Urothelium cell line (cell line): Measurements from ENCODE around the gene POR.
A peak's percentile ranks its signal among the peaks of the same experiment; 100 is the strongest.
"Not testable (repeated sequence)": the region's sequence is repeated elsewhere in the genome, so short reads cannot be mapped to it uniquely, and the experiment has no call there.

Source experiments
- DNase-seq: peaks from one replicate; pipeline ENCODE4 v3.0.0; 2011; ENCODE audit warnings: low spot score, mixed read lengths
- FAIRE-seq: peaks from 2 replicates; lab custom pipeline; 2011; peaks lifted over from hg19 to GRCh38; lab: Jason Lieb, UNC

Gene POR

GRCh38 chr7:75884476-75884875 is 30.5 kb upstream of the POR start:
- FAIRE-seq, result no peak

DNA sequence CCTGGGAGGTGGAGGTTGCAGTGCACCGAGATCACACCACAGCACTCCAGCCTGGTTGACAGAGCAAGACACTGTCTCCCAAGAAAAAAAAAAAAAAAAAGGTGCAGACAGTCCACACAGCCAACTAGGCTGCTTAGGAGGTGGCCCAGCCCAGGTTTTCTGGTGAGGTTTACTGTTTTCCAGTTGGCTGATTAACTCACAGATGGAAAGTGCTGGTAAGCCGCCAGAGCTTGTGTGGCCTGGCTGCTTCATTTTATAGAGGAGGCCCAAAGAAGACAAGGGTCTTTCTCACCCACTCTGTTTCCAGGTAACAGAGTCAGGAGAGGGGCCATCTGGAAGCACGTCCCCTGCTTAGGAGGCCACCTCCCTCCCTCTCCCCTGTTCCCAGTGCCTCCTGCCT is 29.9 kb upstream of the POR start:
- DNase-seq (no peak), FAIRE-seq (no peak)

More at GRCh38 chr7:75884476-75884875, 30.5 kb upstream of the POR start:
- DNase-seq, result no peak

- DNase-seq (no peak), FAIRE-seq (no peak)
These were observed 27.1 kb upstream of the POR start for GRCh38 chr7:75887669-75888369.

GRCh38 chr7:75888464-75889222 is 26.3 kb upstream of the POR start:
- FAIRE-seq (peak; percentile 27), DNase-seq (no peak)

GRCh38 chr7:75889223-75889825 is 25.6 kb upstream of the POR start:
- DNase-seq (no peak), FAIRE-seq (no peak)

DNA sequence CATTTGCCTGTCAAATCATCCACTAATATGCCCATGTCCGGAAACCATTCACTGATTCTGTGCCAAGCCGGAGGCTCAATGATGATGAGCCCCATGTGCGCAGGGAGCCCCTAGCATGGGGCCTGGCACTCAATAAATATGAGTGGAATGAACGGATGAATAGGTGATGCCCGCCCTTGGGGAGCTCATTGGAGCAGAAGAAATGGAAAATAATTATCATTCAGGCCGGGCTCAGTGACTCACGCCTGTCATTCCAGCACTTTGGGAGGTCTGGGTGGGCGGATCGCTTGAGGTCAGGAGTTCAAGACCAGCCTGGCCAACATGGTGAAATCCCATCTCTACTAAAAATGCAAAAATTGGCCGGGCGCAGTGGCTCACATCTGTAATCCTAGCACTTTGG is 25.1 kb upstream of the POR start:
- DNase-seq, result no peak
- no peak for FAIRE-seq

DNA sequence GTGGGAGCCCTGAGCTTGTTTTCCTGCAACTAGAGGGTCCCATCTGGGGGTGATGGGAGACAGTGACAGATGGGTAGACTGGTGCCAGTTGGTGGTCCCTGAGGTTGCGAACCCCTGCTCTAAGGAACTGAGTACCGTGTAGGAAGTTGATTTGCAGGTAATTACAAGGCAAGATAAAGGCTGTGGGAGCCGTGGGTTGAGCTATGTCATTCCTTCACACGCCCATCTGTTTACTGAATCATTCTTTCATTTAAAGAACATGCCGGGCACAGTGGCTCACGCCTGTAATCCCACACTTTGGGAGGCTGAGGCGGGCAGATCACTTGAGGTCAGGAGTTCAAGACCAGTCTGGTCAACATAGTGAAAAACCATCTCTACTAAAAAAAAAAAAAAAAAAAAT is 23.7 kb upstream of the POR start:
- not testable (repeated sequence) for DNase-seq, FAIRE-seq

DNA sequence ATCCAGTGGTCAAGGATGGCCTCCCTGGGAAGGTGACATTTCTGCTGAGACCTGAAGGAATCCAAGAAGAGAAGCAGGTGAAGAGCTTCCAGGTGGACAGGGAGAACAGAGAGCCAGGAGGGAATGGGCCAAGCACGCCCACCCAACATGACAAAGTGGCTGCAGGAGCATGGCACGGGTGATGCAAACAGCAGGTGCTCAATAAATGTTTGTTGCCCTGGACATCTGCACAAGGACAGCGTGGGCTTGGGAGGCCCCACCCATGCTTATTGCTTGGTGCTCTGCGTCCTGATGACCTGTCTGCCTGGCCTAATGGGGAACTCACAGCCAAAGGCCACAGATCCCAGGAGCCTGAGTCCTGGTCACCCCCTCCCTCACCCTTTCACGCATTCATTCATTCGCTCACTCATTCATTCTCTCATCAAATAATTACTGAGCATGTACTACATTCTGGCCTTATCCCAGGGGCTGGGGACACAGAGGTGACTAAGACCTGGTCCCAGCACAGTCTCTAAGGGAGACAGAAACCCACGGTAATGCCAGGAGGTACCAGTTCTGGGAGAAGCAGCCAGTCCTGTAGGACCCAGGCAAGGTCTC is 23.0 kb upstream of the POR start:
- no peak for DNase-seq
- no peak for FAIRE-seq

- DNase-seq, result peak; percentile 70
- no peak for FAIRE-seq
These were observed 22.2 kb upstream of the POR start for GRCh38 chr7:75892634-75893272.

GRCh38 chr7:75896803-75897327 is 18.1 kb upstream of the POR start:
- DNase-seq, result no peak
- FAIRE-seq, result no peak

DNA sequence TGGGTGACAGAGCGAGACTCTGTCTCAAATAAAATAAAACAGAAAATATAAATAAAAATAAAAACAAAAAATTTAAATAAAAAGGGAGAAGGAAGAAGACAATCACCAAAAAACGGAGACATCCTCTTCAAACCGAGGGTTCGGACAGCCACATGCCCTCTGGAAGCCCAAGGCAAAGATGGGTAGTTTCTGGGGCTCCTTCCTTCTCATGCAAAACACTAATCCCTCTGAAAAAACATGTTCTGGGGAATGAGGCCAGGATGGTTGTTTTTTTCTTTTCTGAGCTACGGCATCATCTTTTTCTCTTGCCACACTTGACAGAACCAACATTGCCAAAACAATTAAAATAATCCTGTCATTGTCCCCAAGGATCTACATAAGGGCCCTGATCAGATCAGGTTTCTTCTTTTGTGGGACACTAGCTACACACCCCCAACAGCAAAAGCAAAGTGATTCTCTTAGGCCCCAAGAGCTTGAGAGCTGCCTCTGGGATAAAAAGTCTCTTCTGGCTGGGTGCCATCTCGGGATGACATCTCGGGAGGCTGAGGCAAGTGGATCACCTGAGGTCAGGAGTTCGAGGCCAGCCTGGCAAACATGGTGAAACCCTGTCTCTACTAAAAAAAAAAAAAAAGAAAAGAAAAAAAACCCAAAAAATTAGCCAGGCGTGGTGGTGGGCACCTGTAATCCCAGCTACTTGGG is 14.2 kb upstream of the POR start:
- DNase-seq (no peak), FAIRE-seq (no peak)

GRCh38 chr7:75905785-75906604 is 9.0 kb upstream of the POR start:
- peak; percentile 38 for DNase-seq
- FAIRE-seq, result no peak

- no peak for DNase-seq
- no peak for FAIRE-seq
These were observed 7.8 kb upstream of the POR start for GRCh38 chr7:75906991-75907667.

- DNase-seq, FAIRE-seq: not testable (repeated sequence)
These were observed 7.3 kb upstream of the POR start for GRCh38 chr7:75907668-75908039.

GRCh38 chr7:75909521-75910132 is 5.3 kb upstream of the POR start:
- no peak for FAIRE-seq

DNA sequence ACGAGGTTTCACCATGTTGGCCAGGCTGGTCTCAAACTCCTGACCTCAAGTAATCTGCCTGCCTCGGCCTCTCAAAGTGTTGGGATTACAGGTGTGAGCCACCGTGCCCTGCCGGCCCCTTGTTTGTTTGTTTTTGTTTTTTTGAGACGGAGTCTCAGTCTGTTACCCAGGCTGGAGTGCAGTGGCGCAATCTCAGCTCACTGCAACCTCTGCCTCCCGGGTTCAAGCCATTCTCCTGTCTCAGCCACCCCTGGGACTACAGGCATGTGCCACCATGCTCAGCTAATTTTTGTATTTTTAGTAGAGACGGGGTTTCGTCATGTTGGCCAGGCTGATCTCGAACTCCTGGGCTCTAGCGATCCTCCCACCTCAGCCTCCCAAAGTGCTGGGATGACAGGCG is 3.8 kb upstream of the POR start:
- FAIRE-seq, DNase-seq: not testable (repeated sequence)

More at GRCh38 chr7:75909521-75910132, 5.3 kb upstream of the POR start:
- DNase-seq, result no peak

GRCh38 chr7:75913437-75913836 is 1.5 kb upstream of the POR start:
- DNase-seq (no peak), FAIRE-seq (no peak)

GRCh38 chr7:75914169-75914654 is 743 bp upstream of the POR start:
- no peak for FAIRE-seq
- no peak for DNase-seq
